Uterus (tissue), 2 donors: ENCODE data around the gene GSTM4.
"Not testable (repeated sequence)": the region's sequence is repeated elsewhere in the genome, so short reads cannot be mapped to it uniquely, and the experiment has no call there.

Experiments used
- POLR2A ChIP-seq, 2 donors: fragments of 450-650 bp; IDR thresholded peaks; one replicate each; pipeline ENCODE4 v1.6.1; 2016; ENCODE audit warnings: antibody characterized with exemption in 2 of 2, mild to moderate bottlenecking in 1 of 2, moderate library complexity in 1 of 2
- TF ChIP-seq, protein P1 (sequence below), 4 experiments: fragments of 200-600 bp in 2 of 4; fragments of 450-650 bp in 2 of 4; sonication (generic) in 2 of 4; IDR thresholded peaks; one replicate each; pipeline ENCODE4 v1.5.1; 2016 to 2019; ENCODE audit warnings: antibody characterized with exemption in 4 of 4, mild to moderate bottlenecking in 2 of 4, moderate library complexity in 1 of 4

DNA sequence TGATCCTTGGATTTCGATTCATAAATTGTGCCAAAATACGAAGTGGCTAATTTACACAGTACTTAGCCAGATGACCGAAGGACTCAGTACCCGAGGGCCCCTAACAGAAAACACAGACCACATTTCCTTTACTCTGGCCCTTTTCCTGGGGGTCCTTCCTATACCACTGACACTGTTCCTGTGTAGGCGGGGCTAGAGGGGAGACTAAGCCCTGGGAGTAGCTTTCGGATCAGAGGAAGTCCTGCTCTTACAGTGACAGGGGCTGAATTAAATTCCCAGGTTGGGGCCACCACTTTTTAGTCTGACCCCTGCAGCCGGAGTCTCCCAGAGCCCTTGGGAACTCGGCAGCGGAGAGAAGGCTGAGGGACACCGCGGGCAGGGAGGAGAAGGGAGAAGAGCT, 31.2 kb downstream of the GSTM4 start:
- TF ChIP-seq, protein P1, sequence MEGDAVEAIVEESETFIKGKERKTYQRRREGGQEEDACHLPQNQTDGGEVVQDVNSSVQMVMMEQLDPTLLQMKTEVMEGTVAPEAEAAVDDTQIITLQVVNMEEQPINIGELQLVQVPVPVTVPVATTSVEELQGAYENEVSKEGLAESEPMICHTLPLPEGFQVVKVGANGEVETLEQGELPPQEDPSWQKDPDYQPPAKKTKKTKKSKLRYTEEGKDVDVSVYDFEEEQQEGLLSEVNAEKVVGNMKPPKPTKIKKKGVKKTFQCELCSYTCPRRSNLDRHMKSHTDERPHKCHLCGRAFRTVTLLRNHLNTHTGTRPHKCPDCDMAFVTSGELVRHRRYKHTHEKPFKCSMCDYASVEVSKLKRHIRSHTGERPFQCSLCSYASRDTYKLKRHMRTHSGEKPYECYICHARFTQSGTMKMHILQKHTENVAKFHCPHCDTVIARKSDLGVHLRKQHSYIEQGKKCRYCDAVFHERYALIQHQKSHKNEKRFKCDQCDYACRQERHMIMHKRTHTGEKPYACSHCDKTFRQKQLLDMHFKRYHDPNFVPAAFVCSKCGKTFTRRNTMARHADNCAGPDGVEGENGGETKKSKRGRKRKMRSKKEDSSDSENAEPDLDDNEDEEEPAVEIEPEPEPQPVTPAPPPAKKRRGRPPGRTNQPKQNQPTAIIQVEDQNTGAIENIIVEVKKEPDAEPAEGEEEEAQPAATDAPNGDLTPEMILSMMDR (IDR thresholded peaks at IDR 0.05) = not testable (repeated sequence)
- not testable (repeated sequence) for TF ChIP-seq POLR2A (IDR thresholded peaks at IDR 0.05)
